A673 (cell line): ENCODE data around the gene CBLN3. TPM values are rescaled to one million over a fixed set of nuclear protein-coding genes. Genes with fewer than 3 reads are reported as not detected.

Experiments
- BruUV-seq: library from RNA; stranded (reverse); fragments of 400-500 nt; replicated peaks from 2 replicates; lab custom pipeline; 2021; lab: Mats Ljungman, UMichigan
- CTCF ChIA-PET: fragments of 300-600 bp; sonication (Branson Sonifier 250); formaldehyde crosslinking; loops from one replicate; lab custom pipeline; 2022; ENCODE audit warnings: antibody characterized with exemption; lab: Charles Lee
- POLR2A ChIA-PET: fragments of 300-600 bp; sonication (Branson Sonifier 250); formaldehyde crosslinking; loops from one replicate; lab custom pipeline; 2022; ENCODE audit warnings: antibody characterized with exemption; ENCODE audit not compliant: low non-redundant PET; lab: Charles Lee
- DNase-seq: peaks from one replicate; pipeline ENCODE4 v3.0.0-alpha.2; 2015; ENCODE audit warnings: low spot score
- H3K27ac ChIP-seq: fragments of 200-600 bp; sonication (generic); 2 replicates; pipeline ENCODE4 v1.5.1; 2016; ENCODE audit warnings: mixed run types, low read depth, mild to moderate bottlenecking, mixed read lengths, antibody characterized with exemption, low read length; ENCODE audit not compliant: poor library complexity, severe bottlenecking
- H3K27me3 ChIP-seq: fragments of 200-600 bp; sonication (generic); replicated peaks from 2 replicates; pipeline ENCODE4 v1.6.1; 2017; ENCODE audit warnings: mixed run types, low read depth, mild to moderate bottlenecking, mixed read lengths, antibody characterized with exemption, low read length; ENCODE audit not compliant: insufficient read depth, poor library complexity
- H3K36me3 ChIP-seq: fragments of 200-600 bp; sonication (generic); 2 replicates; pipeline ENCODE4 v1.6.1; 2016; ENCODE audit warnings: mixed run types, mild to moderate bottlenecking, mixed read lengths, antibody characterized with exemption, low read length; ENCODE audit not compliant: insufficient read depth, poor library complexity, severe bottlenecking
- H3K4me1 ChIP-seq: fragments of 200-600 bp; sonication (generic); 2 replicates; pipeline ENCODE4 v1.6.1; 2017; ENCODE audit warnings: mixed run types, mild to moderate bottlenecking, mixed read lengths, antibody characterized with exemption, low read length; ENCODE audit not compliant: insufficient read depth, poor library complexity, severe bottlenecking
- H3K4me3 ChIP-seq: fragments of 200-600 bp; sonication (generic); 2 replicates; pipeline ENCODE4 v1.5.1; 2016; ENCODE audit warnings: low read depth, mixed run types, mild to moderate bottlenecking, mixed read lengths, low read length; ENCODE audit not compliant: poor library complexity, severe bottlenecking
- H3K9me3 ChIP-seq: fragments of 200-600 bp; sonication (generic); 2 replicates; pipeline ENCODE4 v1.6.1; 2016; ENCODE audit warnings: mixed run types, low read depth, mild to moderate bottlenecking, mixed read lengths, antibody characterized with exemption, low read length; ENCODE audit not compliant: poor library complexity, severe bottlenecking
- EZH2 ChIP-seq: fragments of 200-600 bp; sonication (generic); IDR thresholded peaks from 2 replicates; pipeline ENCODE4 v1.6.1; 2017; ENCODE audit warnings: borderline replicate concordance, low read depth, mild to moderate bottlenecking, mixed read lengths, antibody characterized with exemption, low read length; ENCODE audit not compliant: poor library complexity, severe bottlenecking
- intact Hi-C: fragments of 100-400 bp; cut with micrococcal nuclease; formaldehyde crosslinking; loops from one replicate; pipeline ENCODE4 v1.10.0; 2022; ENCODE audit not compliant: unreplicated experiment
- total RNA-seq: library from RNA; stranded (reverse); gene quantifications from 2 replicates; pipeline ENCODE4 v1.2.3, GENCODE V29; 2021
- TF ChIP-seq, protein P1 (sequence below): fragments of 300-800, 200-600 bp; sonication (generic); conservative IDR thresholded peaks from 2 replicates; pipeline ENCODE4 v1.5.1; 2017; ENCODE audit warnings: low read depth, mild to moderate bottlenecking, antibody characterized with exemption, low read length, moderate library complexity, mixed read lengths

Gene CBLN3
- total RNA-seq, 1 experiment from 2014 or later = 0.80 TPM

DNA sequence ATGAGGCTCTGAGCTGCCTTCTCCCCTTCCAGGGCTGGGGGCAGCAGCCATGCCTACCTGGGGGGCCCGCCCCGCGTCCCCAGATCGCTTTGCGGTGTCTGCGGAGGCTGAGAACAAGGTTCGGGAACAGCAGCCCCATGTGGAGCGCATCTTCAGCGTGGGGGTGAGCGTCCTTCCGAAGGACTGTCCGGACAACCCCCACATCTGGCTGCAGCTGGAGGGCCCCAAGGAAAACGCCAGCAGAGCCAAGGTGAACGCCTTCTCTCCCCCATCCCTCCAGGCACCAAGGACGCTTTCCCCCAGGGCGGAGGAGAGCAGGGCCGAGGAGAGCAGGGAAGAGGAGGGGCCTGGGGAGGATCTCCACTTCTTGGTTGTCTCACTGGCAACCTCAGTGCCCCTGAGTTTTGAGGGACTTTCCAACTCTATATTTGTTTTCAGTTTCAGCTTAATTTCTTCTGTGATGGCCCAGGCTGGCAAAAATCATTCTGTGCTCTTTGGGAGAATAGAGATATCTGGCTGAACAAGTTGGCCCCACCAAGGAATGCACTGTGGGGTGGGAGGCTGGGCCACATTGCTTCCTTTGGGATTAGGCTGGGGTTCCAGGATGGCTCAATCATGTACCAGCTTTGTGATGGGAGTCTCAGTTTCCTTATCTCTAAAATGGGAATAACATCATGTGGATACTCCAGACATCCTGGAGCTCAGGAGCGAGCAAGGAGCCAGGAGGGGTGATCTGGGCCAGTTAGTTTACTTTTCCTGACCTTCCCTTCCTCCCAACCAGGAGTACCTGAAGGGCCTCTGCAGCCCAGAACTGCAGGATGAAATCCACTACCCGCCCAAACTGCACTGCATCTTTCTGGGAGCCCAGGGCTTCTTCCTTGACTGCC lies 1.5 kb upstream of the CBLN3 start:
- Histone ChIP-seq H3K36me3 (peaks cover 25% of the 10 kb centered on the region), H3K27ac (peak overlapping the region; percentile 87), H3K4me1 (peaks cover 16% of the 10 kb centered on the region), H3K9me3 (no peaks in the 10 kb centered on the region), H3K4me3 (peak overlapping the region; percentile 75), H3K27me3 (no peaks in the 10 kb centered on the region)
- POLR2A ChIA-PET = interaction anchor here (0.6 to 1.3 kb wide), 3 partner anchors 11 to 186 kb away, joined by 3 to 6 read pairs (median 4); no protein-coding TSS in a partner anchor
- TSS peak; percentile 39 for BruUV-seq
- CTCF ChIA-PET = interaction anchor here (0.5 to 3.3 kb wide), 17 partner anchors 7 to 373 kb away, joined by 3 to 101 read pairs (median 6); partner anchors contain the start of genes ADCY4, CIDEB, SDR39U1 and TINF2
- intact Hi-C loops = loop anchor here (2.0 to 10.0 kb wide), 4 partner anchors 66 to 416 kb away; partner anchors contain the start of gene TINF2
- peak; percentile 51 for DNase-seq
- TF ChIP-seq, protein P1, sequence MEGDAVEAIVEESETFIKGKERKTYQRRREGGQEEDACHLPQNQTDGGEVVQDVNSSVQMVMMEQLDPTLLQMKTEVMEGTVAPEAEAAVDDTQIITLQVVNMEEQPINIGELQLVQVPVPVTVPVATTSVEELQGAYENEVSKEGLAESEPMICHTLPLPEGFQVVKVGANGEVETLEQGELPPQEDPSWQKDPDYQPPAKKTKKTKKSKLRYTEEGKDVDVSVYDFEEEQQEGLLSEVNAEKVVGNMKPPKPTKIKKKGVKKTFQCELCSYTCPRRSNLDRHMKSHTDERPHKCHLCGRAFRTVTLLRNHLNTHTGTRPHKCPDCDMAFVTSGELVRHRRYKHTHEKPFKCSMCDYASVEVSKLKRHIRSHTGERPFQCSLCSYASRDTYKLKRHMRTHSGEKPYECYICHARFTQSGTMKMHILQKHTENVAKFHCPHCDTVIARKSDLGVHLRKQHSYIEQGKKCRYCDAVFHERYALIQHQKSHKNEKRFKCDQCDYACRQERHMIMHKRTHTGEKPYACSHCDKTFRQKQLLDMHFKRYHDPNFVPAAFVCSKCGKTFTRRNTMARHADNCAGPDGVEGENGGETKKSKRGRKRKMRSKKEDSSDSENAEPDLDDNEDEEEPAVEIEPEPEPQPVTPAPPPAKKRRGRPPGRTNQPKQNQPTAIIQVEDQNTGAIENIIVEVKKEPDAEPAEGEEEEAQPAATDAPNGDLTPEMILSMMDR = no peak
- no peak for TF ChIP-seq EZH2

DNA sequence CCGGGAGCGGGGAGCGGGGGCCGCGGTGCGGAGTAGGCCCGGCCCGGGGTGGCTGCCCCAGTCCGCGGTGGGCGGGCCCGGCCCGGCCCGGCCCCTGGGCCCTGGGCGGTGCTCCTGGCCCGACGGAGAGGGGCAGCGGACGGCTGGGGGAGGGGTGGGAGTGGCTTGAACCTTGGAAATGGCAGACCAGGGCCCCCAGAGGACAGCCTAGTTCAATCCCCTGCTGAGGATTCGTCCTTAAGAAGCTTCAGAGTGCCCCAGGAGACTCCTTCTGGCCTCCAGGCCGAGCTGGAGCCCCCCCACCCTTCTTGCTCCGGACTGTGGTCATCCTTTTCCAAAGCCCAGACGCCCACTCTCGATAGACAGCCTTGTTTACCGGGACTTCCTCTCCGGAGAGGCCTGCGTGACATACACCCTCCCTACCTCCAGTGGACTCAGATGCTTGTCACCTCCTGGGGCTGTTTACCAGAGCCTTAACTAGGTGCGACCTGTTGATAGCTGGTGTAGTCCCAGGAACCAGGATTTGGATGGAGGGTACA lies 744 bp upstream of the CBLN3 start:
- ChIA-PET POLR2A (interaction anchor here (0.5 kb wide), 1 partner anchor 159 kb away, joined by 3 read pairs; the partner anchor contains the start of gene RABGGTA), CTCF (interaction anchor here (1.1 to 3.3 kb wide), 3 partner anchors 64 to 122 kb away, joined by 4 to 101 read pairs (median 5); partner anchors contain the start of genes ADCY4 and CIDEB)
- peak overlapping the region; percentile 75 for H3K4me3 ChIP-seq
- H3K27ac ChIP-seq = peak overlapping the region; percentile 87
- BruUV-seq = no TSS peak
- H3K27me3 ChIP-seq = no peaks in the 10 kb centered on the region
- H3K36me3 ChIP-seq = peaks cover 25% of the 10 kb centered on the region
- intact Hi-C loops = loop anchor here (2.0 to 10.0 kb wide), 4 partner anchors 65 to 415 kb away; partner anchors contain the start of gene TINF2
- DNase-seq = peak; percentile 26
- TF ChIP-seq, protein P1 = no peak
- no peak for TF ChIP-seq EZH2
- no peaks in the 10 kb centered on the region for H3K9me3 ChIP-seq
- peaks cover 16% of the 10 kb centered on the region for H3K4me1 ChIP-seq

DNA sequence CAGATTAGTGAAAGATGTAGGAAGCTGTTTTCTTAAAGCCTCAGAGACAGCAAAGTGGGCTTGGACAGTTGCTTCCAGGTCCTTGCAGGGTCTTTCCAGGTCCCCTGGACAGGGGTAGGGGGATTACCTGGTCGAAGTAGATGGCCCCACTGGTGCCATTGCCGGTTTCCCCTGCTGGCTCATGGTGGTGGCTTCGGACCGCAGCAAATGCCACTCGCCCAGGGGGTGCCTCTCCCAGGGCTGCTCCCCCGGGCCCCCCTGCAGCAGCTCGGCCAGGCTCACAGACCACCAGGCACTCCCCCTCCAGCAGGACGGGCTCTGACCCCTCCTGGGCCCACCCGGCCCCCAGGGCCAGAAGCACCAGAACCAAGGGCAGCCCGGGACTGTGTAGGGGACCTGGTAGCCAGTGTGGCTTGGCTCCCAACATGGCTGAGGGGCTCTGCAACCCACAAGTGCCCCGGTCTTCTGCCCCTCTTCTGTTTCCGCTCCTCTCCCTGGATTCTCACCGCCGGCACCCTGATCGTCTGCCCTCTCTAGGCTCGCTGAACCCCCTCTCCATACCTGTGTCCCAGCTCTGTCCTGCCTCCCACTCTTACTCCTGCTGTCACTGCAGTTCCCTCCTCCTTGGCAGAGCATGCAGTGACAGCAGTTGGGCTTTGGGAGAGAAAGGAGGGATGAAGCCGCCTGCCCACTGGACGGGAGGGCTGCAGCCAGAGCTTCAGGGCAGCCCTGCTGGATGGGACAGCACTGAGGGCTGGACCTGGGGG lies 657 bp downstream of the CBLN3 start:
- POLR2A ChIA-PET = no interaction called here
- TF ChIP-seq, protein P1 = no peak
- TF ChIP-seq EZH2 = no peak

More for the DNA sequence above, 657 bp downstream of the CBLN3 start:
- H3K4me1 ChIP-seq = peaks cover 16% of the 10 kb centered on the region
- CTCF ChIA-PET = interaction anchor here (0.5 to 0.9 kb wide), 3 partner anchors 14 to 223 kb away, joined by 3 to 7 read pairs (median 5); partner anchors contain the start of genes SDR39U1 and TSSK4
- no peak for DNase-seq
- intact Hi-C loops = no loop called here
- H3K36me3 ChIP-seq = peaks cover 20% of the 10 kb centered on the region
- peak overlapping the region; percentile 75 for H3K4me3 ChIP-seq
- H3K27ac ChIP-seq = peak overlapping the region; percentile 87
- H3K9me3 ChIP-seq = no peaks in the 10 kb centered on the region
- BruUV-seq = no TSS peak
- H3K27me3 ChIP-seq = no peaks in the 10 kb centered on the region
